Measurements from ENCODE around the gene SIDT1.

SIDT1 gene

GRCh38 chr3:113638910-113639309 lies 106.6 kb downstream of the SIDT1 start:
- DNase-seq, result no peak

- DNase-seq, result no peak
Observed at GRCh38 chr3:113643583-113643982, 111.2 kb downstream of the SIDT1 start.

GRCh38 chr3:113648524-113648923 lies 116.2 kb downstream of the SIDT1 start:
- no peak for DNase-seq

GRCh38 chr3:113649174-113649845 lies 117.0 kb downstream of the SIDT1 start:
- DNase-seq, result no peak

GRCh38 chr3:113654310-113654709 lies 122.0 kb downstream of the SIDT1 start:
- no peak for DNase-seq

- no peak for DNase-seq
Observed at GRCh38 chr3:113654851-113655250, 122.5 kb downstream of the SIDT1 start.

GRCh38 chr3:113658107-113658506 lies 125.8 kb downstream of the SIDT1 start:
- no peak for DNase-seq

GRCh38 chr3:113659101-113659541 lies 126.8 kb downstream of the SIDT1 start:
- no peak for DNase-seq

GRCh38 chr3:113659996-113660395 lies 127.6 kb downstream of the SIDT1 start:
- no peak for DNase-seq

GRCh38 chr3:113660458-113660857 lies 128.1 kb downstream of the SIDT1 start:
- DNase-seq, result no peak

GRCh38 chr3:113660896-113661295 lies 128.5 kb downstream of the SIDT1 start:
- DNase-seq, result no peak

- no peak for DNase-seq
Observed at GRCh38 chr3:113662824-113663223, 130.5 kb downstream of the SIDT1 start.

GRCh38 chr3:113663324-113663750 lies 131.0 kb downstream of the SIDT1 start:
- DNase-seq, result no peak

- DNase-seq, result no peak
Observed at GRCh38 chr3:113663761-113664160, 131.4 kb downstream of the SIDT1 start.

GRCh38 chr3:113664523-113665094 lies 132.3 kb downstream of the SIDT1 start:
- no peak for DNase-seq

- DNase-seq, result no peak
Observed at GRCh38 chr3:113668015-113668414, 135.7 kb downstream of the SIDT1 start.

- no peak for DNase-seq
Observed at GRCh38 chr3:113673593-113673992, 141.2 kb downstream of the SIDT1 start.

GRCh38 chr3:113676261-113676660 lies 143.9 kb downstream of the SIDT1 start:
- no peak for DNase-seq

GRCh38 chr3:113677737-113678136 lies 145.4 kb downstream of the SIDT1 start:
- DNase-seq, result no peak

- no peak for DNase-seq
Observed at GRCh38 chr3:113678773-113679172, 146.4 kb downstream of the SIDT1 start.
